ENCODE data around the gene TGM3. TPM values are rescaled to one million over a fixed set of nuclear protein-coding genes. Genes with fewer than 3 reads are reported as not detected.

TGM3 gene
- total and polyA plus RNA-seq, 2 of the 4 experiments (the other 2 are of a cell fraction) = not detected

DNA sequence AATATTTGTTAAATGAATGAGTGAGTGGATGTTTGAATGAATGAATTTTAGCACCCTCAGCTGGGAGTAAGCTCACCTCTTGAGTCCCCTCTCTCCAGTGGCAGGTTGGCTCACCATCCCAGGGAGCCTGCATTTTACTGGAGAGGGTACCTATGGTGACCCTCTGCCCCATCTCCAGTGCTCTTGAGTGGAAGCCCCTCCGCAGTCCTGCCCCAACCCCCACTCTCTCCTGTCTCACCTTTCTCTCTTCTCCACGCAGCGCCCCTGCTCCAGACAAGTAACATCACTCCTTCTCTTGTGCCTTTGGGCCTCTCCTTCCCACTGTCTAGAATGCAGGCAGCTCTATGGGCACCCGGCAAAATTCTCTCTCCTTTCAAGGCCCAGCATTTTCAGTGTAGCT is 11.3 kb downstream of the TGM3 start:
- no peak overlapping the region for H3K4me2 ChIP-seq (ENCODE audit: low read depth, low read length)
- H2BK15ac ChIP-seq (ENCODE audit: low read depth, low read length) = no peak overlapping the region
- no peak for DNase-seq
- H3K27ac ChIP-seq (ENCODE audit: insufficient read depth, low read length) = no peak overlapping the region
- no peak overlapping the region for H2BK120ac ChIP-seq (ENCODE audit: low read depth, low read length)
- no peak overlapping the region for H4K8ac ChIP-seq (ENCODE audit: low read depth in 2 of 2, low read length in 2 of 2)
- no peak overlapping the region for H3K18ac ChIP-seq (ENCODE audit: low read depth, low read length)
- WGBS, 2 experiments (ENCODE audit: extremely low coverage in 2 of 2, insufficient read length in 1 of 2) = 59% methylated on average over 4 of the region's 4 CpGs; no CpG with 5 or more reads in 1 of the 2 experiments
- no peak for TF ChIP-seq BHLHE40 (IDR thresholded peaks at IDR 0.05; ENCODE audit: low read depth, low read length)
- TF ChIP-seq MXI1 (IDR thresholded peaks at IDR 0.05; ENCODE audit: borderline replicate concordance, low read depth, low read length) = no peak
- no peak for TF ChIP-seq FOS (IDR thresholded peaks at IDR 0.05; ENCODE audit: low read depth, low read length)
- no peak for TF ChIP-seq NFE2L2 (IDR thresholded peaks at IDR 0.05; ENCODE audit: low read depth, low read length)
- TF ChIP-seq CEBPB (IDR thresholded peaks at IDR 0.05; ENCODE audit: low read depth, low read length) = no peak
- TF ChIP-seq MAFK (IDR thresholded peaks at IDR 0.05; ENCODE audit: low read depth, low read length) = no peak
- no peak for TF ChIP-seq POLR2A (IDR thresholded peaks at IDR 0.05; ENCODE audit: low read depth, low read length)
- no peak for TF ChIP-seq CHD1 (IDR thresholded peaks at IDR 0.05; ENCODE audit: low read depth, low read length)
- TF ChIP-seq, protein P1, sequence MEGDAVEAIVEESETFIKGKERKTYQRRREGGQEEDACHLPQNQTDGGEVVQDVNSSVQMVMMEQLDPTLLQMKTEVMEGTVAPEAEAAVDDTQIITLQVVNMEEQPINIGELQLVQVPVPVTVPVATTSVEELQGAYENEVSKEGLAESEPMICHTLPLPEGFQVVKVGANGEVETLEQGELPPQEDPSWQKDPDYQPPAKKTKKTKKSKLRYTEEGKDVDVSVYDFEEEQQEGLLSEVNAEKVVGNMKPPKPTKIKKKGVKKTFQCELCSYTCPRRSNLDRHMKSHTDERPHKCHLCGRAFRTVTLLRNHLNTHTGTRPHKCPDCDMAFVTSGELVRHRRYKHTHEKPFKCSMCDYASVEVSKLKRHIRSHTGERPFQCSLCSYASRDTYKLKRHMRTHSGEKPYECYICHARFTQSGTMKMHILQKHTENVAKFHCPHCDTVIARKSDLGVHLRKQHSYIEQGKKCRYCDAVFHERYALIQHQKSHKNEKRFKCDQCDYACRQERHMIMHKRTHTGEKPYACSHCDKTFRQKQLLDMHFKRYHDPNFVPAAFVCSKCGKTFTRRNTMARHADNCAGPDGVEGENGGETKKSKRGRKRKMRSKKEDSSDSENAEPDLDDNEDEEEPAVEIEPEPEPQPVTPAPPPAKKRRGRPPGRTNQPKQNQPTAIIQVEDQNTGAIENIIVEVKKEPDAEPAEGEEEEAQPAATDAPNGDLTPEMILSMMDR (conservative IDR thresholded peaks at IDR 0.05; ENCODE audit: low read depth, low read length) = no peak
- TF ChIP-seq RFX5 (IDR thresholded peaks at IDR 0.05; ENCODE audit: low read depth, low read length) = no peak
- dilution Hi-C loops (cut with HindIII; ENCODE audit: low sequenced_read_pairs, unreplicated experiment) (no loop called here), in situ Hi-C loops (cut with MboI; ENCODE audit: low sequenced_read_pairs) (no loop called here), intact Hi-C loops (cut with micrococcal nuclease) (no loop called here)
- ChIA-PET POLR2A (ENCODE audit: unreplicated experiment) (no interaction called here), CTCF (no interaction called here)
- H3K14ac ChIP-seq (replicated peaks; ENCODE audit: low read depth, low read length) = no peak overlapping the region
- H3K9ac ChIP-seq (ENCODE audit: low read depth, low read length) = no peak overlapping the region
- H2BK20ac ChIP-seq (ENCODE audit: low read depth, low read length) = no peak overlapping the region
- peaks cover 2% of the 10 kb centered on the region; the same call in 1 of the 2 replicates for H3K27me3 ChIP-seq (ENCODE audit: control insufficient read depth, insufficient read depth, low read length)
- no peaks in the 10 kb centered on the region for H3K36me3 ChIP-seq (ENCODE audit: control insufficient read depth, insufficient read depth, low read length)
- no peak overlapping the region for H4K5ac ChIP-seq (ENCODE audit: low read depth, low read length)
- no peak overlapping the region for H3K4me3 ChIP-seq (ENCODE audit: insufficient read depth, low read depth, low read length)
- no peak overlapping the region for H2AFZ ChIP-seq (replicated peaks; ENCODE audit: low read length, poor library complexity)
- H3K4me1 ChIP-seq (ENCODE audit: control insufficient read depth, insufficient read depth, low read length) = no peaks in the 10 kb centered on the region
- no peak overlapping the region for H3K56ac ChIP-seq (ENCODE audit: extremely low read depth, insufficient read depth, low read length)
- no peaks in the 10 kb centered on the region for H3K9me1 ChIP-seq (ENCODE audit: insufficient read depth, low read length)
- H3K23ac ChIP-seq (ENCODE audit: low read depth, low read length) = no peak overlapping the region
- no peak overlapping the region for H4K91ac ChIP-seq (ENCODE audit: insufficient read depth, low read depth, low read length)
- no peak overlapping the region for H2AK9ac ChIP-seq (replicated peaks; ENCODE audit: low read depth, low read length, poor library complexity)
- BruUV-seq (replicated peaks) = no TSS peak
- ATAC-seq (ENCODE audit: low read depth) = no peak
- H3K4ac ChIP-seq (ENCODE audit: low read depth, low read length) = no peak overlapping the region
- H3K9me3 ChIP-seq (ENCODE audit: control insufficient read depth, insufficient read depth, low read length) = no peaks in the 10 kb centered on the region
- no peak overlapping the region for H2AK5ac ChIP-seq (ENCODE audit: low read depth, low read length)
- no peak overlapping the region for H2BK5ac ChIP-seq (ENCODE audit: low read depth, low read length, poor library complexity, severe bottlenecking)
- no peaks in the 10 kb centered on the region for H3K79me1 ChIP-seq (ENCODE audit: low read depth in 1 of 2, low read length in 2 of 2)
- H4K20me1 ChIP-seq (ENCODE audit: insufficient read depth, low read length) = no peaks in the 10 kb centered on the region
